Measurements from ENCODE around the gene RTEL1.
"Not testable (repeated sequence)": the region's sequence is repeated elsewhere in the genome, so short reads cannot be mapped to it uniquely, and the experiment has no call there.

Gene RTEL1

GRCh38 chr20:63626424-63627128 is 31.5 kb upstream of the RTEL1 start, which contains the start of gene GMEB2:
GMEB2 (minus strand) TSS chr20:63627101; CDS start chr20:63619397, 7,704 bp downstream.
- H3K4me3 ChIP-seq, result peak within 1 kb of the TSS; percentile 98
- TF ChIP-seq POLR2AphosphoS5 (IDR thresholded peaks at IDR 0.05; ENCODE audit: borderline replicate concordance, low read depth, low read length) (peak; percentile 22; the same call in 1 of the 2 replicates), FOXP2 (optimal IDR thresholded peaks at IDR 0.05; ENCODE audit: control extremely low read depth, extremely low read length, insufficient read depth) (no peak)
- peak within 1 kb of the TSS; percentile 95 for H3K27ac ChIP-seq
- H3K9ac ChIP-seq (ENCODE audit: insufficient read length), result peak within 1 kb of the TSS; percentile 91
- no peaks in the 10 kb centered on the region for H3K9me3 ChIP-seq (ENCODE audit: low read depth, low read length)
- no peaks in the 10 kb centered on the region for H3K36me3 ChIP-seq (ENCODE audit: insufficient read depth, low read length)
- DNase-seq (ENCODE audit: low read depth, low spot score), result no peak

DNA sequence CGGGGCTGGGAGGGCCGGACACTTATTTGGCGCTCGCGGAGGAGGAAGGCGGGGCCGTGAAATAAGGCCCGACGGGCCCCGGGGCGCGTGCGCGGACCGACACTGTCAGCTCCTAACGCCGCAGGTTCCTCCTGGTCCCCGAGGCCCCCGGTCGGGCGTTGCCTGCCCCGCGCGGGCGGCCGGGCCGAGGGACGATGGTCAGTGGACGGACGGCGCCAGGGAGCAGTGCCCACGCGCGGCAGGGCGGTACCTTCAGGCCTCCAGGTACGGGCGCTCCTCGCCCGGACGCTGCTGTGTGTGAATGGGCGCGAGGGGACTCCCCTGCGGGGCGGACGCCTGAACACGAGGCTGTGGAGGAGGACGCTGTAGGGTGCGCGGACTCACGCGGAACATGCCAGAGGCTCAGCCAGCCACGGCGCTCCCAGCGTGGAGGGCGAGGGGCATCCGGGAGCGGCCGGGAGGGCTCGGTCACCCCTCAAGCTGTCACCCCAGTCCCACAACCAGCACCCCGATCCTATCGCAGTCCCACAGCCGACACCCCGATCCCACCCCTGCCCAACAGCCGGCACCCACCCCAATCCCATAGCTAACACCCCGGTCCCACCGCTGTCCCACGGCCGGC is 30.9 kb upstream of the RTEL1 start:
- Histone ChIP-seq H3K9me3 (ENCODE audit: low read depth, low read length) (no peaks in the 10 kb centered on the region), H3K27ac (peak overlapping the region; percentile 82), H3K9ac (ENCODE audit: insufficient read length) (peak overlapping the region; percentile 89), H3K36me3 (ENCODE audit: insufficient read depth, low read length) (no peaks in the 10 kb centered on the region), H3K4me3 (peak overlapping the region; percentile 98)
- TF ChIP-seq EZH2 (IDR thresholded peaks at IDR 0.05) (no peak), FOXP2 (optimal IDR thresholded peaks at IDR 0.05; ENCODE audit: control extremely low read depth, extremely low read length, insufficient read depth) (no peak), POLR2AphosphoS5 (IDR thresholded peaks at IDR 0.05; ENCODE audit: borderline replicate concordance, low read depth, low read length) (peak; percentile 93)
- peak; percentile 40 for DNase-seq (ENCODE audit: low read depth, low spot score)

DNA sequence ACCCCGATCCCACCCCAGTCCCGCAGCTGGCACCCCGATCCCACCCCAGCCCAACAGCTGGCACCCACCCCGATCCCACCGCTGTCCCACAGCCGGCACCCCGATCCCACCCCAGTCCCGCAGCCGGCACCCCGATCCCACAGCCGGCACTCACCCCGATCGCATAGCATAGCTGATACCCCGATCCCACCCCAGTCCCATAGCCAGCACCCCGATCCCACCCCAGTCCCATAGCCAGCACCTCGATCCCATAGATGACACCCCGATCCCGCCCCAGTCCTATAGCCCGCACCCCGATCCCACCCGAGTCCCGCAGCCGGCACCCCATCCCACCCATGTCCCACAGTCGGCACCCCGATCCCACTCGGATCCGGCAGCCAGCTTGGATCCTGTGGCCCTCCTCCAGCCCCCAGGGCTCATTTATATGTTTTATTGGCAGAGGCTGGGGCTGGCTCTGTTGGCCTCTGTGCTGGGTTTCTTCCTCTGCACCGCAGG is 30.3 kb upstream of the RTEL1 start:
- no peak for DNase-seq (ENCODE audit: low read depth, low spot score)
- Histone ChIP-seq H3K4me3 (peak overlapping the region; percentile 98), H3K9ac (ENCODE audit: insufficient read length) (peak overlapping the region; percentile 89), H3K27ac (peak overlapping the region; percentile 74; the same call in 1 of the 2 replicates), H3K9me3 (ENCODE audit: low read depth, low read length) (no peaks in the 10 kb centered on the region), H3K36me3 (ENCODE audit: insufficient read depth, low read length) (no peaks in the 10 kb centered on the region)
- TF ChIP-seq FOXP2 (optimal IDR thresholded peaks at IDR 0.05; ENCODE audit: control extremely low read depth, extremely low read length, insufficient read depth) (no peak), POLR2AphosphoS5 (IDR thresholded peaks at IDR 0.05; ENCODE audit: borderline replicate concordance, low read depth, low read length) (no peak), EZH2 (IDR thresholded peaks at IDR 0.05) (no peak)

GRCh38 chr20:63628246-63628975 is 29.7 kb upstream of the RTEL1 start:
- Histone ChIP-seq H3K27ac (peak overlapping the region; percentile 90), H3K9me3 (ENCODE audit: low read depth, low read length) (no peaks in the 10 kb centered on the region), H3K36me3 (ENCODE audit: insufficient read depth, low read length) (no peaks in the 10 kb centered on the region), H3K4me3 (peak overlapping the region; percentile 98), H3K9ac (ENCODE audit: insufficient read length) (peak overlapping the region; percentile 89)
- DNase-seq (ENCODE audit: low read depth, low spot score), result peak; percentile 70
- TF ChIP-seq POLR2AphosphoS5 (IDR thresholded peaks at IDR 0.05; ENCODE audit: borderline replicate concordance, low read depth, low read length), result peak; percentile 84
- TF ChIP-seq EZH2 (IDR thresholded peaks at IDR 0.05), result no peak

DNA sequence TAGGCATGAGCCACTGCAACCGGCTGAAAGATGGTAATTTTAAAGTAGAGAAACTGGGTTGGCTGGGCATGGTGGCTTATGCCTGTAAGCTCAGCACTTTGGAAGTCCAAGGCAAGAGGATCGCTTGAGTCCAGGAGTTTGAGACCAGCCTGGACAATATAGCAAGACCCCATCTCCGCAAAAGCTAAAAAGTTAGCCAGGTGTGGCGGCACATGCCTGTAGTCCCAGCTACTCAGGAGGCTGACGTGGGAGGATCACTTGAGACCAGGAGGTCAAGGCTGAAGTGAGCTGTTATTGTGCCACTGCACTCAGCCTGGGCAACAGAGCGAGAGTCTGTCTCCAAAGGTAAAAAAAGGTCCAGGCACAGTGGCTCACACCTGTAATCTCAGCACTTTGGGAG is 27.2 kb upstream of the RTEL1 start:
- not testable (repeated sequence) for DNase-seq (ENCODE audit: low read depth, low spot score); H3K4me3 ChIP-seq; H3K36me3 ChIP-seq (ENCODE audit: insufficient read depth, low read length); H3K9me3 ChIP-seq (ENCODE audit: low read depth, low read length); H3K9ac ChIP-seq (ENCODE audit: insufficient read length); H3K27ac ChIP-seq

DNA sequence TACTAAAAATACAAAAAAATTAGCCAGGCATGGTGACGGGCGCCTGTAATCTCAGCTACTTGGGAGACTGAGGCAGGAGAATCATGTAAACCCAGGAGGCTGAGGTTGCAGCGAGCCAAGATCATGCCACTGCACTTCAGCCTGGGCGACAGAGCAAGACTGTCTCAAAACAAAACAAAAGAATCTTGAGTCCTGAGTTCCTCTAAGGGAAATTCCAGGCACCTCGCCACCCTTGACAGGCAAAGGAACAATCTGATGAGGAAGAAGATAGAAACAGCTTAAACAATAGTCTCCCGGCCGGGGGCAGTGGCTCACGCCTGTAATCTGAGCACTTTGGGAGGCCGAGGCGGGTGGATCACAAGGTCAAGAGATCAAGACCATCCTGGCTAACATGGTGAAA is 26.7 kb upstream of the RTEL1 start:
- not testable (repeated sequence) for H3K4me3 ChIP-seq; DNase-seq (ENCODE audit: low read depth, low spot score); H3K36me3 ChIP-seq (ENCODE audit: insufficient read depth, low read length); H3K27ac ChIP-seq; H3K9ac ChIP-seq (ENCODE audit: insufficient read length); H3K9me3 ChIP-seq (ENCODE audit: low read depth, low read length)

DNA sequence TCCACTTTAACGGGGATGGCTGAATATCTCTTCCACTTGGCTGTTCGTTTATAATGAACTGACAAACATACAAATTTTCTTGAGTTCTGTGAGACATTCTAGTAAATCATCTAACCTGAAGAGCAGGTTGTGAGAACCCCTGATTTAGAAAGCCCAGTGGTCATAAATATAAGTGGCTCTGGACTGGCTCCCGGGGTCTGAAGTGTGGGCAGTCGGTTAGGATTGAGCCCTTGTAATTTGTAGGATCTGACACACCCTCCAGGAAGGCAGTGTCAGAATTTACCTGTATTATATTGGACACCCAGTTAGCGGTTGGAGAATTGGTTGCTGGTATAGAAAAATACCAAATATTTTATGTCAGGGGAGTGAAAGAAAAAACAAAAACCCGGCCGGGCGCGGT is 24.4 kb upstream of the RTEL1 start:
- Histone ChIP-seq H3K27ac (no peak overlapping the region), H3K4me3 (no peak overlapping the region), H3K9ac (ENCODE audit: insufficient read length) (no peak overlapping the region), H3K36me3 (ENCODE audit: insufficient read depth, low read length) (no peaks in the 10 kb centered on the region), H3K9me3 (ENCODE audit: low read depth, low read length) (no peaks in the 10 kb centered on the region)
- no peak for DNase-seq (ENCODE audit: low read depth, low spot score)
- TF ChIP-seq POLR2AphosphoS5 (IDR thresholded peaks at IDR 0.05; ENCODE audit: borderline replicate concordance, low read depth, low read length) (no peak), FOXP2 (optimal IDR thresholded peaks at IDR 0.05; ENCODE audit: control extremely low read depth, extremely low read length, insufficient read depth) (no peak), EZH2 (IDR thresholded peaks at IDR 0.05) (no peak)

GRCh38 chr20:63635431-63636141 is 22.5 kb upstream of the RTEL1 start:
- no peak overlapping the region for H3K4me3 ChIP-seq
- no peak overlapping the region for H3K9ac ChIP-seq (ENCODE audit: insufficient read length)
- TF ChIP-seq POLR2AphosphoS5 (IDR thresholded peaks at IDR 0.05; ENCODE audit: borderline replicate concordance, low read depth, low read length) (no peak), EZH2 (IDR thresholded peaks at IDR 0.05) (no peak), FOXP2 (optimal IDR thresholded peaks at IDR 0.05; ENCODE audit: control extremely low read depth, extremely low read length, insufficient read depth) (no peak)
- no peak for DNase-seq (ENCODE audit: low read depth, low spot score)
- no peaks in the 10 kb centered on the region for H3K9me3 ChIP-seq (ENCODE audit: low read depth, low read length)
- H3K36me3 ChIP-seq (ENCODE audit: insufficient read depth, low read length), result no peaks in the 10 kb centered on the region
- 0 out of 2 replicates have a peak overlapping the region, but pooled peaks have one; percentile 9 for H3K27ac ChIP-seq
